HG02642 (cell line): ENCODE data around the gene SNX17.
A peak's percentile ranks its signal among the peaks of the same experiment; 100 is the strongest.

Experiments used
- ATAC-seq: cut with Tn5 transposase; IDR thresholded peaks from one replicate; pipeline ENCODE4 v1.9.1; 2021; ENCODE audit warnings: mild to moderate bottlenecking; ENCODE audit not compliant: unreplicated experiment, poor library complexity

Gene SNX17

GRCh38 chr2:27362678-27363420 is 7.6 kb upstream of the SNX17 start:
- no peak for ATAC-seq

GRCh38 chr2:27363933-27364332 is 6.5 kb upstream of the SNX17 start:
- no peak for ATAC-seq

- no peak for ATAC-seq
Observed at GRCh38 chr2:27369471-27370025, 868 bp upstream of the SNX17 start.

GRCh38 chr2:27370816-27371620 is 602 bp downstream of the SNX17 start:
- peak; percentile 31 for ATAC-seq

GRCh38 chr2:27372937-27373336 is 2.5 kb downstream of the SNX17 start:
- no peak for ATAC-seq

GRCh38 chr2:27373567-27373966 is 3.2 kb downstream of the SNX17 start:
- no peak for ATAC-seq

- no peak for ATAC-seq
Observed at GRCh38 chr2:27375513-27376099, 5.2 kb downstream of the SNX17 start.

GRCh38 chr2:27376151-27376865 is 5.9 kb downstream of the SNX17 start:
- no peak for ATAC-seq

- no peak for ATAC-seq
Observed at GRCh38 chr2:27376866-27377617, 6.6 kb downstream of the SNX17 start.

- ATAC-seq, result no peak
Observed at GRCh38 chr2:27377618-27378095, 7.2 kb downstream of the SNX17 start.

GRCh38 chr2:27378096-27378808 is 7.8 kb downstream of the SNX17 start:
- no peak for ATAC-seq

- no peak for ATAC-seq
Observed at GRCh38 chr2:27378809-27379290, 8.4 kb downstream of the SNX17 start.

- ATAC-seq, result no peak
Observed at GRCh38 chr2:27379383-27379835, 9.0 kb downstream of the SNX17 start.

GRCh38 chr2:27379836-27380625 is 9.6 kb downstream of the SNX17 start:
- no peak for ATAC-seq

GRCh38 chr2:27380626-27381545 is 10.5 kb downstream of the SNX17 start, which contains the start of gene ZNF513:
Gene ZNF513 (minus strand): TSS chr2:27380734. CDS start chr2:27380526, 208 bp downstream.
- peak; percentile 87 for ATAC-seq

- ATAC-seq, result no peak
Observed at GRCh38 chr2:27381577-27382181, 11.3 kb downstream of the SNX17 start.
